ENCODE measurements around the gene XRCC5. TPM values are rescaled to one million over a fixed set of nuclear protein-coding genes. Genes with fewer than 3 reads are reported as not detected.
"Not testable (repeated sequence)": the region's sequence is repeated elsewhere in the genome, so short reads cannot be mapped to it uniquely, and the experiment has no call there.

The XRCC5 gene
- total RNA-seq, 1 donor from 2014 or later: 190 TPM

DNA sequence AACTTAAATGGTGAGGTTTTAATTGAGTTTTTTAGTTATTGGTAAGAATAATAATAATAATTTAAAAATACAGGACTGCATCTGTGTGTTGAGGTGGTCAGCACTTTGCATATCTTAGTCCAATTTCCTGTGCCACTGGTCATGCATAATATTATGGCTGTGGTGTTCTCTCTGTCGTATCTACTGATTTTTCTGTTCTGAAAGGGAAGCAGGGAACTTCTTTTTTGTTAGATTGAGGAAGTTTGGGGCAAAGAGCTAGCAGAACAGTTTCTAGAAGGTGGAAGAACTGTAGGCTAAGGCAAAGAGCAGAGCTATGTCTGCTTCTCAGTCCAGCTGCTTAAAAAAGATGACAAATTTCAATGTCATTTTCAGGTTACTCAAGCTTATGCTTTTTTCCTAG, 74.3 kb downstream of the XRCC5 start:
- DNase-seq (ENCODE audit: extremely low read depth, low read depth, low spot score): no peak

DNA sequence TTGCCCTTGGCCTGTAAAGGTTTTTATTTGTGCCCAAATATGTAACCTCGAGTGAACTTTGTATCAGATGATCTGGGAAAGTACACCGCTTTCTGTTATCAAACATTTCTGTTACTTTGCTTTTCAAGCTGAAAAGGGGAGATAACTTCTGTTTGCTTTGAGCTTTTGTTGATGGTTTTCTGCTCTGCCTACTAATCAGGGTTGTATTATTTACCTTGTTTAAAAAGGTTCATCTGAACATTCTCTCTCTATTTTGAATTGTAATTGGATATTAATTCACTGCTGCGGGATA, 79.4 kb downstream of the XRCC5 start:
- DNase-seq (ENCODE audit: extremely low read depth, low read depth, low spot score): no peak

DNA sequence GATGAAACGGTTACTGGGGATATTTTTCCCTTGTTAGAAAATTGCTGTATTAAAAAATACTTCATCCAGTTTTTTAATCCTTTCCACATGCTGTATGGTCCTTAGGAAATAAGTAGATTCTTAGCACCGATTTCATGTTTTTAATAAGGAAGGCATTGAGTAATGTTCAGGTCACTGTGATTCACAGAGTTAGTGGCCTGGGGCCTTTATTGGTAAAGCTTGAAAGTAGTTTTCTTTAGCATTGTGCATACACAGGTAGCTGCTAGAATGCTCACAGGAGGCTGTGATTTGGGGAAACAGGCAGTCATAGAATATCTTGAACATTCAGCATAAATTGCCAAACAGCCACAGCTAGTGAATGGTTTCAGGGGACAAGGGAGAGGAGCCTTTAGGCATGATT, 79.8 kb downstream of the XRCC5 start:
- no peak for DNase-seq (ENCODE audit: extremely low read depth, low read depth, low spot score)

DNA sequence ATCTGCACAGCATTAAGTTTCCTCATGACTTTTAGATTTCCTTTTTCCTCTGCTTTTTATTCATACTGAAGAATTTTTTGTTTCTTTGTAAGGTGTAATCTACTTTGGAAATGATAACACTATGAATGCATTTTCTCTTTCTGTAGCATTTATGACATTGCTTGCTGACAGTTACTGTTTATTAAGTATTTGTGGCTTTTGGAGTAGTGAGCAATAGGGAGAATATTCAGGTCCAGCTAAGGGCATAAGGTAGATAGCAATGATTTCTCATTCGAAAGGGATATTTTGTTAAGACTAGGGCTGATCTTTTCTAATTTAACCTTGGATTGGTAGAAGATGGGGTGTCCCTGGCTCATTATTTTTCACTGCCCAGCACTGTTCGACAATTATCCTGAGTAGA, 80.3 kb downstream of the XRCC5 start:
- DNase-seq (ENCODE audit: extremely low read depth, low read depth, low spot score): no peak

DNA sequence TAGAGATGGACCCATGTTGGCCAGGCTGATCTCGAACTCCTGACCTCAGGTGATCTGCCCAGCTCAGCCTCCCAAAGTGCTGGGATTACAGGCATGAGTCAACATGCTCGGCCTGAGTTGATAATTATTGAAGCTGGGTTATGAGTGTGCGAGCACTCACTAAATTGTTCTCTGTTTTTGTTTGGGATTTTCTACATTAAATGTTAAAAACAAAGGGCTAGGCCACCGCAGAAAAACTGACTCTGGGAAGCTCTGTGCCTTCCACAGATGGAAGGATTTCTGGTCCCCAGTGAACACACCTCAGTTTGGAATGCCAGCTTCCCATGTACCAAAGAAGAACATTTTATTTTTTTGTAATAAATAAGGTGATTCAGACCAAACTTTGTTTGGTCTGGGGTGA, 83.0 kb downstream of the XRCC5 start:
- DNase-seq (ENCODE audit: extremely low read depth, low read depth, low spot score): no peak

DNA sequence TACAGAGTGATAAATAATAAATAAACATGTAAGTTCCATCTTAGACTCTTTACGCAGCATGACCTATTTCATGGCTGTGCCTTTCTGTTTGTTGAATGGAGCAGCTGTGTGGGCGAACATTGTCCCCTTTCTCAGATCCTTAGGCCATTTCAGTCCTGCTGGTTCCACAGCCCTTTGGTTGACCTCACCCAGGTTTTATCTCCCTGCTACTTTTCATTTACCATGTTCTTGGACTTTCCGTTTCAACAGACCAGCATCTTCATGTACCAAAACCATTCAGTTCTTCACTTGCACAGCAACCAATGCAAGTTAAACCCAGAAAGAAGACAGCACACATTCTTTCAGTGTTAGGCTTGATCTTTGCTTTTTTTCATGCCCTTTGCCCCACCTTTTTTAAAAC, 83.8 kb downstream of the XRCC5 start:
- no peak for DNase-seq (ENCODE audit: extremely low read depth, low read depth, low spot score)

DNA sequence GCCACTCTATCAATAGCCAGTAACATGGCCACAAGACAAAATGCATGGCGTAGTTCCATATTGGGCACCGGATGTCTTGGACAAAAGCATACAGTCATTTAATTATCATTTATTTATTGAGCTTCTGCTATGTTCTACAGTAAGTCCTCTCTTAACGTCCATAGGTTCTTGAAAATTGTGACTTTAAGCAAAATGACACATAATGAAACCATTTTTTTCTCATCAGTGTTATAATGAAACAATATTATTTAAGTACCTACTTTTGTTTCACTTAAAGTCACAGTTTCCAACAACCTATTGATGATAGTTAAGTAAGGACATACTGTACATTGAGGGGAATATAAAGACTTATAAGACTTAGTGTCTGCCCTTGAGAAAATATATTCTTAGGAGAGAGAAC, 84.9 kb downstream of the XRCC5 start:
- DNase-seq (ENCODE audit: extremely low read depth, low read depth, low spot score): no peak

DNA sequence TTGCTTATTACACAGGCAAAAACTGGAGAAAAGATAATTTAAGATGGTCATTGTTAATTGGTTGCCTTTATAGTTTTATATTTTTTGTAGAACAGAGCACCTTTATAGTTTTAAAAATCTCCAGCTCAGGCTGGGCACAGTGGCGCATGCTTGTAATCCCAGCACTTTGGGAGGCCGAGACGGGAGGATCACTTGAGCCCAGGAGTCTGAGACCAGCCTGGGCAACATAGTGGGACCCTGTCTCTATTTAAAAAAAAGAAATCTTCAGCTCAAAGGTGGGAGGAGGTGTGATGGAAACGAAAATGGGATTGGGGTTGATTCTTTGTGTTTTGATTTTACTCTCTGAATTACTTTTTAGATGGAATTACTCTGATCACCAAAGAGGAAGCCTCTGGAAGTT, 85.4 kb downstream of the XRCC5 start:
- DNase-seq (ENCODE audit: extremely low read depth, low read depth, low spot score): no peak

DNA sequence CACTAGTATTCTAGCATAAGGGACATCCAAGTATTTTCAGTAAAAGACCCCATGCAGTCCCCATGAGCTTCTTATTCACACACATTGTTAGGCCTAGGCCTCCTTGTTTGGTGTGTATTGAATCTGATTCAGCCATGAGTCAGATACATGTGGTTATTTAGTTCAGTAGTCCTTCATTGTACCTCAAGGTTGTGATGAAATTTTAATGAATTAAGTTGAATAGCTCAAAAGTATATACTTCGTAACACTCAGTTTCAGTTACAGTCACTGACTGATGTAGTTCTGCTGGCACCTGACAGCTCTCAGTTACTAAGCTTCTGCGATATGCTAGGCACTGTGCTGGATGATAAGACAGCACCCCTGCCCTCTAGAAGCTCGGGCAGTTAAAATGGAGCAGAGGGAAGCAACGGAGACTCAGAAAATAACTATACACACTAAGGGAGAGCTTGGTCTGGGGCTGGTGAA, 86.4 kb downstream of the XRCC5 start:
- no peak for DNase-seq (ENCODE audit: extremely low read depth, low read depth, low spot score)

DNA sequence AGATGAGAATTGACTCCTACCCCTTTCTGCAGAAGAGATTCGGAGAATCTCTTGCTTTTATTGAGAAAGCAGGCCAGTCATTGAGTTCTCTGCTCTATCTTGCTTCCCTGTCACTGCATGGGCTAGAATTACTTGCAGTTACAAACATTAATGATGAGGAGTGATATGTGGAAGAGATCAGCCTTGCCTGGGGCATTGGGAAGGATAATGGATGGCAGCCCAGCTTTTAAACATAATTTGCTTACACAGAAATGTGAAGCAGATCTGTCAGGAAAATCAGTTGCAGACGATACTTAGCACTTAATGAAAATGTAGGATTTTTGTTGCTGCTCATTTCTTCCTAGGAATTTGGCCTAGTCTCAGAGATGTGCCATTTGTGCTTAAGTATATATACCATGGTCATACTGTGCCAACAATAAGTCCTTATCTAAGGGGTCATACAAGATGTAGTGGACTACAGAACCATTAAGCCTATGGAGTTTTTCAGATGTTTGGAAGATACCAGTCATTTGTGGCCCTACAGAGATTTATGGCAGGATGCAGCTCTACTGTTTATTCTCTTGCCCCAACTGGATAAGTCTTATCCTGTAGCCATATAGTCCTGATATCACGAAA, 92.7 kb downstream of the XRCC5 start:
- DNase-seq (ENCODE audit: extremely low read depth, low read depth, low spot score): no peak

DNA sequence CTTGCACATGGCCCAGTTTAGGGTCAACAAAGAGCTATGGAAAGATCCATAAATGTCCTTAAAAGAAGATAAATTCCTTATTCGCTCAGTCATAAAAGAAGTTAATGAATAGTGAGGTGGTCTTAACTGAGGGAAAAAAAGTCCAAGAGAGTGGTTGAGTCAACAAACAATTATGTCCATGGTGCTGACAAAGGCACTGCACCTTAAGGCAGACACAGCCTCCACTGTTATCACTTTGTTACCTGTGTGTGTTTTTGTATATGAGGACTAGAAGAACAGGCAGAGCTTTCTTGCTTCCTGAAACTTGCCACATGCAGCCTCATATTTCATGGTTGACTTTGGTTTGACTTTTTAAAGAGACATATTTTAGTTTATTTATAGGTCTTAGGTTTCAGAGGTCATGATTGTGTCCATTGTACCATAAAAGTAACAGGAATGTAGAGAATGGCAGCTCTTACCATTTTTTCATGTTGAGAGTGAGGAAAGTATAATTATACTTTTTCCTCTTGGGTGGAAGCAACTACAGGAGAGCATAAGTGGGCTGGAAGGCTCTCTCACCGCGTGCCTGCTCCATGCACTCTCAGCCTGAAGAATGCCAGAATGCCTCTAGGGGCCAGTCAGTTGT, 93.6 kb downstream of the XRCC5 start:
- DNase-seq (ENCODE audit: extremely low read depth, low read depth, low spot score): no peak

DNA sequence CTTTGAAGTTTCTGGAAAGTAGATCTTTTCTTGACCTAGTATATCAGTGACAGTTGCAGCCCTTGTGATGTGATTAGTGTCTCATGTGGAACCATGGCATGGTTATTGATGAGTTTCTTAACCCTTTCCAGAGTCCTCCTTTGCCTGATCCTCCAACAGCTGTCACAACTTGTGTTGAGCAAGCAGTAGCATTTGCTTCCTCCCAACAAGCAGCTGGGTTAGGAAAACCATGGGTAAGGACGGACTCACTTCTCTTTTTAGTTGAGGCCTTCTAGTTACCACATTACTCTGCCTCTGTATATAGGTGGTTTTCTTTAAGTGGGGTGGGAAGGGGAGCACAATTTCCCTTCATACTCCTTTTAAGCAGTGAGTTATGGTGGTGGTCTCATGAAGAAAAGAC, 96.3 kb downstream of the XRCC5 start:
- no peak for DNase-seq (ENCODE audit: extremely low read depth, low read depth, low spot score)

DNA sequence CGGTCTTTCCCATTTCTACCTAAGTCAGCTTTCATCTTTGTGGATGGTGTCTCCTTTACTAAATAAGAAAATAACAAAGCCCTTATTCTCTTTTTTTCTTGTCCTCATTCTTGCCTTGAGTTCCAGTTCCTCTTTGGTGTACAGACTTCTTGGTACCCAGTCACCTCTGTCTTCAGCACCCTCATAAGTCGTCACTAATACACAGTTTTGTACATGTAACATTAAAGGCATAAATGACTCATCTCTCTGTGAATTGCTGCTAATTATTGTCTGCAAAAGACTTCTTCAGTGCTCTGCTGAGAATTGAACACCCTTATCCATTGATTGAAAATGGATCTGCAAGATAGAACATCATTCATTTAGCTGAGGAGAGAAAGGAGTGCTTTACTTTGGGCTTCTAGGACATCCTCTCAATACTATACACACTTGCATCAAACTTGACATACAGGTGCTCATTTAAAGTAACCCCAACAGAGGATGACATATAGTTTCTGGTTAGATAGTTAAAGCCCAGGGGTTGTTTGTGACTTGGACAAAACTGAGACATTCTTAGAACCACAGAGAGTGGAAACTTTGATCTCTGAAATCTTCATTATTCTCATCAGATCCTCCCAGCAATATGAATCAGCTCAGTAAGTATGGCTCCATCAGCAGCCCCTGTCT, 97.0 kb downstream of the XRCC5 start:
- DNase-seq (ENCODE audit: extremely low read depth, low read depth, low spot score): no peak

DNA sequence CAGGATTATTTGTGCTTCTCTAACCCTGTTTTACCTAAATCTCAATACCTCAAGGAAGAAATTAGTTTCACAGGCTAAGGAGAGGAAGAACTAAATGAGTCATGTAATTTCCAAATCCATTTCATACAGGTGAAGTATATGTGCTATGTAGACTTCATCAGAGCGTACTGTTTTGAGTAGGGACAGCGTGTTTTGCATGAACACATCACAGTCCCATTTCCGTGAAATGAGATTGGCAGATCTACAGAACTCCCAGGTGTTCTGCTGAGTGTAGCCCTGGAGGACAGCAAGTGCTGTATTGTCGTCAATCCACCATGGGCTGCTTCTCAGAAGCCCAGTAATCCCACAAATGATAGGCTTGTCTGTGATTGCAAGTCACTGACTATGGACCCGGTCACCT, 97.7 kb downstream of the XRCC5 start:
- no peak for DNase-seq (ENCODE audit: extremely low read depth, low read depth, low spot score)

DNA sequence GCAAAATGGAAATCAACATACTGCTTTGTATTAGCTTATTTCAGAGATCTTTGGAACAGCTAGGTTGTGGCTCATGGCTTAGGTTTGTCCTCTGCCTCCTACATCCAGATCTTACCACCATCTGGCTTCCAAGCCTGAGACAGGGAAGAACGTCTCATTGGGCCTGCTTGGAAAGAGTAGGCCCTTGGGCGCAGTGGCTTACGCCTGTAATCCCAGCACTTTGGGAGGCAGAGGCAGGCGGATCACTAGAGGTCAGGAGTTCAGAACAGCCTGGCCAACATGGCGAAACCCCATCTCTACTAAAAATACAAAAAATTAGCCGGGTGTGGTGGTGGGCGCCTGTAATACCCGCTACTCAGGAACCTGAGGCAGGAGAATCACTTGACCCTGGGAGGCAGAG, 99.5 kb downstream of the XRCC5 start:
- DNase-seq (ENCODE audit: extremely low read depth, low read depth, low spot score): not testable (repeated sequence)

DNA sequence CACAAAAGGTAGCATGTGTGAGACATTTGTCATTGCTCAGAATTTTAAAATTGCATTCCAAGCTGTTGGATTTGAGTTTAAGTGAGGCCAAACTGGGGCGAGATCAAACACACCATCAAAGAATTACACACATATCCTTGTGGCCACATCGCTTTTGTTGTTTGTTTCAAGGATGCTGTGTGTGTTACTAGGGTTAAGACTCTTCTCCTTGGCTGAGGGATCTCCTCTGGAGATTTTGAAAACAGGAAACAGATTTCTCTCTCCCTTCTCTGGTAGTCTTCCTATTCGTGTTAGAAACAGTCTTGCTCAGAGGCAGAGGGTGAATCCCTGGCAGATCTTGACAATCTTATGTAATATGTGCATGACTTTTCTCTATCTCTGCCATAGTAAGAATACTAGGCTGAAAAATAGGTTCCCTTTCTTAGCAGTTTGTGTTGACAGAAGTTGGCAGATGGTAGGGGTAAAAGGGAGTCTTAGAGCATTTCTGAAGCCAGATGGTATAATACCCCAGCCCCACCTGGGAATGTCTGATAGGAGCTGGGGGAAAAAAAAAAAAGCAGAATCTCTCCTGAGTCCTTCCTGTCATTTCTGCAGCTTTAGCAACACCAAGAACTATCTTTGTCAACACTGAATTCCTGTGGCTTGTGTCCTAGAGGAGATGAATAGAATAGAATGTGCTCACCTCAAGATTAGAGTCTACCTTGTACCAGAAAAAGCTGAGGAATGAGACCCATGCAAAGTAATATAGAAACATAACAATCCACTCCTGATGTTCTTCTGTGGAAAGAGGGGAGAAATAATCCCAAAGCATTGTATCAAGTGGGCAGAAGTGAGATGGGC, 101.8 kb downstream of the XRCC5 start:
- DNase-seq (ENCODE audit: extremely low read depth, low read depth, low spot score): no peak

DNA sequence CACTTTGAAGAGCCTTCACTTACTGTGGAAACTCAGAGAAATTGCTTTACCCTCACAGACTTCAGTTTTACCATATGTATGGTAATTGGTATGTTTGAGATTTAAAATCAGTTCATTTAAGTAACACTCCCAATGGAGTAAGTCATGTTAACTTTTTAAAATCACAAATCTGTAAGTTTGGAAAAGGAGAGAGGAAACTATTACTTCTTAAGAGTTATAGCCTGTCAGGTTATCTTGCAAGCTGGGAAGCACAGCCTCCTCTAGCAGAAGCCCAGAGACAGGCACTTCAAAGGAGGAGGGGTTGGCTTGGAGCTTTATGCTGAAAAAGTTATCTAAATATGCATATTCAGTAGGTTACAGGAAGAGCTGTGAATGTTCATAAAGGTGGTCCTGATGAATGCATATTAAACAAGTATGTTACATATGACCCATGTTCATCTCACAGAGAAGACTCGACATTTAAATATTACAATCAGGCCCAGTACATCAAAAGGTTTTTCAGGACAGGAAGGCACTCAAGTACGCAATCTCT, 102.5 kb downstream of the XRCC5 start:
- DNase-seq (ENCODE audit: extremely low read depth, low read depth, low spot score): no peak

DNA sequence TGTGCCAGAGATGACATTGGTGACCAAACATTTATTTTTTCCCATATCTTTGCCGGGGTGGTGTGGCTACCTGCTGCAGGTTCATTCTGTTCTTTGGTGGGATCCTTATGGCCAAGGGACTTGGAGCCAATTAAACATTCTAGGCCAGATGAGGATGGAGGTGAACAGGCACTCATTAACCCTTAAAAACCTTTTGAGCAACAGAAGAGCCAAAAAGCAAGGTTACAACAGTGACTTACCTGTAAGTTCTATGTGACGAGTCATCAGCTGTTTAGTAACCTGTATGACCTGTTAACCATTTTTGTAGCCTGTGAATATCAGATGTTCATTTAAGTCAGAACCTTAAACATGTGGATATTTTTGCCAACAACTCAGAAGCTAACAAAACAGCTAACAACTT, 105.6 kb downstream of the XRCC5 start:
- no peak for DNase-seq (ENCODE audit: extremely low read depth, low read depth, low spot score)

DNA sequence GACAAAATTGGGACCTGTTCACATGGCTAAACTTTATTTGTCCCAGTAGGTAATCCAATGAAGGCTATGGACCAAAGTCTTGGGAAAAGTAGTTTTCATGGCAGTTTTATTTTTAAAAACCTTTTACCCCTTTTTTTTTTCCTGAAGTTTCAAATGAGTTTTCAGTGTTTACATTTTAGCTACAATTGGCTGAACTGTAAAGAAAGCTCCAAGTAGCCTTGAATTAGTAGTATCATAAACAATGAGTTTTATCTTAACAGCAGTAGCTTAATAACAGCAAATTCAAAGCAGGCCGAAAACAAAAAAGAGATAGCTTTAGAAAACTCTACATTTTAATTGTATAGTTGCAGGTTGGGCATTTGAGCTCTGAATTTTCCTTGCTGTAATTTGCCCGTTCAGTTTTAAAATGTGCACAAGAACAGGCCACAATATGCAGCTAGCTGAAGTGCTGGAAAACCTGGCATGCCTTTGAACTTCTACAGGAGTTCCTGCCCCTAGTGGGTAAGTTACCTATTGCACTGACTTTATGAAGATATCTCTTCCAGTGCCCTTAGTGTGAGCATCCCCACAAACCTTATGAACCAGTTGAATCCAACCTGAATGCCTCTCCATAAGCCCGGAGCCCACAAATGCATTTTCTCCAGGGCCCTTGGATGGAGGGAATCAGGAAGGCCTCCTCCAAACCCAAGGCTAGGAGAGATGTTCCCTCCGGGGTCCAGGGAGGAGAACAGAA, 106.7 kb downstream of the XRCC5 start:
- DNase-seq (ENCODE audit: extremely low read depth, low read depth, low spot score): no peak

DNA sequence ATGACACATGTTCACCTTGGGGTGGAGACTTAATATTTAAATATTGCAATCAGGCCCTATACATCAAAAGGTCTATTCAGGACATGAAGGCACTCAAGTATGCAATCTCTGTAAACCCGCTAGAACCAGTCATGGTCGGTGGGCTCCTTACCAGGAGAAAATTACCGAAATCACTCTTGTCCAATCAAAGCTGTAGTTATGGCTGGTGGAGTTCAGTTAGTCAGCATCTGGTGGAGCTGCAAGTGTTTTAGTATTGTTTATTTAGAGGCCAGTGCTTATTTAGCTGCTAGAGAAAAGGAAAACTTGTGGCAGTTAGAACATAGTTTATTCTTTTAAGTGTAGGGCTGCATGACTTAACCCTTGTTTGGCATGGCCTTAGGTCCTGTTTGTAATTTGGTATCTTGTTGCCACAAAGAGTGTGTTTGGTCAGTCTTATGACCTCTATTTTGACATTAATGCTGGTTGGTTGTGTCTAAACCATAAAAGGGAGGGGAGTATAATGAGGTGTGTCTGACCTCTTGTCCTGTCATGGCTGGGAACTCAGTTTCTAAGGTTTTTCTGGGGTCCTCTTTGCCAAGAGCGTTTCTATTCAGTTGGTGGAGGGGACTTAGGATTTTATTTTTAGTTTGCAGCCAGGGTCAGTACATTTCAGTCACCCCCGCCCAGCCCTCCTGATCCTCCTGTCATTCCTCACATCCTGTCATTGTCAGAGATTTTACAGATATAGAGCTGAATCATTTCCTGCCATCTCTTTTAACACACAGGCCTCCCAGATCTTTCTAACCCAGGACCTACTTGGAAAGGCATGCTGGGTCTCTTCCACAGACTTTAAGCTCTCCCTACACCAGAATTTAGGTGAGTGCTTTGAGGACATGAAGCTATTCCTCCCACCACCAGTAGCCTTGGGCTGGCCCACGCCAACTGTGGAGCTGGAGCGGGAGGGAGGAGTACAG, 108.1 kb downstream of the XRCC5 start:
- DNase-seq (ENCODE audit: extremely low read depth, low read depth, low spot score): no peak

Measured in glomerular endothelial cell (primary cell).